Neural cell (in vitro differentiated cells): ENCODE results near the gene KLHL11.
"Not testable (repeated sequence)": the region's sequence is repeated elsewhere in the genome, so short reads cannot be mapped to it uniquely, and the experiment has no call there.

ENCODE experiments used
- CTCF ChIP-seq: fragments of 450-650 bp; IDR thresholded peaks from 2 replicates; pipeline ENCODE4 v1.5.1; 2014; ENCODE audit warnings: antibody characterized with exemption, mild to moderate bottlenecking, moderate library complexity; ENCODE audit not compliant: poor library complexity, severe bottlenecking
- EP300 ChIP-seq: fragments of 450-650 bp; conservative IDR thresholded peaks from 2 replicates; pipeline ENCODE4 v1.6.1; 2014; ENCODE audit warnings: antibody characterized with exemption, mild to moderate bottlenecking, moderate library complexity; ENCODE audit not compliant: poor library complexity, severe bottlenecking
- EZH2 ChIP-seq: fragments of 200-600, 300-800 bp; shearing (Covaris generic), sonication (generic); IDR thresholded peaks from 2 replicates; pipeline ENCODE4 v1.6.1; 2014; ENCODE audit warnings: antibody characterized with exemption, low read length, borderline replicate concordance, mild to moderate bottlenecking; ENCODE audit not compliant: insufficient read depth, poor library complexity, severe bottlenecking
- RAD21 ChIP-seq: fragments of 450-650 bp; conservative IDR thresholded peaks from 2 replicates; pipeline ENCODE4 v1.6.1; 2014; ENCODE audit warnings: antibody characterized with exemption, mild to moderate bottlenecking, moderate library complexity
- REST ChIP-seq: IDR thresholded peaks from 2 replicates; pipeline ENCODE4 v1.6.1; 2012; ENCODE audit warnings: borderline replicate concordance

GRCh38 chr17:41829961-41830360 lies 35.3 kb downstream of the KLHL11 start:
- TF ChIP-seq CTCF, EZH2, REST, RAD21, EP300: not testable (repeated sequence)
